Choroid plexus epithelial cell (primary cell): ENCODE results near the gene TRNP1.

ENCODE experiments used
- DNase-seq: peaks from one replicate; pipeline ENCODE4 v3.0.0-alpha.2; 2010; ENCODE audit warnings: low read depth
- H3K4me3 ChIP-seq: 2 replicates; pipeline ENCODE4 v1.5.1; 2011; ENCODE audit warnings: low read depth, mild to moderate bottlenecking, control low read depth, low read length, moderate library complexity
- CTCF ChIP-seq: conservative IDR thresholded peaks from 2 replicates; pipeline ENCODE4 v1.5.1; 2011; ENCODE audit warnings: low read depth, mild to moderate bottlenecking, control low read depth, inconsistent platforms, low read length, moderate library complexity

The TRNP1 gene

GRCh38 chr1:27001570-27002360 is 8.3 kb downstream of the TRNP1 start:
- no peak overlapping the region for H3K4me3 ChIP-seq
- no peak for TF ChIP-seq CTCF
- no peak for DNase-seq

GRCh38 chr1:27003745-27004470 is 10.4 kb downstream of the TRNP1 start:
- H3K4me3 ChIP-seq = no peak overlapping the region
- no peak for DNase-seq
- TF ChIP-seq CTCF = no peak

GRCh38 chr1:27004471-27005165 is 11.1 kb downstream of the TRNP1 start:
- no peak overlapping the region for H3K4me3 ChIP-seq
- peak; percentile 61 for DNase-seq
- no peak for TF ChIP-seq CTCF

GRCh38 chr1:27005166-27005530 is 11.7 kb downstream of the TRNP1 start:
- TF ChIP-seq CTCF = no peak
- no peak for DNase-seq
- no peak overlapping the region for H3K4me3 ChIP-seq

- TF ChIP-seq CTCF = no peak
- no peak overlapping the region for H3K4me3 ChIP-seq
- no peak for DNase-seq
Measured at GRCh38 chr1:27005648-27006496, 12.4 kb downstream of the TRNP1 start.

GRCh38 chr1:27006683-27007082 is 13.2 kb downstream of the TRNP1 start:
- no peak overlapping the region for H3K4me3 ChIP-seq
- DNase-seq = no peak

More at GRCh38 chr1:27006683-27007082, 13.2 kb downstream of the TRNP1 start:
- TF ChIP-seq CTCF = no peak
